ENCODE measurements around the gene HES1. TPM values are rescaled to one million over a fixed set of nuclear protein-coding genes. Genes with fewer than 3 reads are reported as not detected.
A peak's percentile ranks its signal among the peaks of the same experiment; 100 is the strongest.
"Not testable (repeated sequence)": the region's sequence is repeated elsewhere in the genome, so short reads cannot be mapped to it uniquely, and the experiment has no call there.

Gene HES1
- total RNA-seq, 1 experiment from 2014 or later = 34.6 TPM

DNA sequence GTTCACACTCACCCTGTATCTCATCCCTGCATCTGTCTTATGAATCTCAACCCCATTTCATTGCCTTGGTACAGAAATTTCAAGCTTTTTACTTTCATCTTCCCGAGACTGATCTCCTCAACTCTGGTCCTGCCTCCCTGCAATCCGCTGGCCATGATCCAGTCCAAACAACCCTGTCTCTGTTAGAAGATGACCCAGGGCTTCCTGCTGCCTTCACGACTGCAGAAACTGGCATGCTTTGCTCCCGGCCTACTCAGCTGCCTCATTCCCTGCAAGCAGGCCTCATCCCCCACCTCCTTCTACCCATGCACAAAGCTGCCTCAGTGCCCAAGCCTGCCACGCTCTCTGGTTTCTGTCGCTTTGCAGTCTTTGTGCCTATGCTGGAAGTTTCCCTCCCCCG lies 12.4 kb downstream of the HES1 start:
- Mint-ChIP-seq H3K9me3 (ENCODE audit: unreplicated experiment) (no peaks in the 10 kb centered on the region), H3K27ac (ENCODE audit: low read depth, unreplicated experiment) (no peak overlapping the region), H3K36me3 (ENCODE audit: insufficient read depth, unreplicated experiment) (no peaks in the 10 kb centered on the region), H3K4me1 (ENCODE audit: insufficient read depth, unreplicated experiment) (peaks cover 20% of the 10 kb centered on the region), H3K27me3 (ENCODE audit: insufficient read depth, unreplicated experiment) (peaks cover 17% of the 10 kb centered on the region), H3K4me3 (ENCODE audit: unreplicated experiment) (no peak overlapping the region)
- ChIA-PET CTCF (interaction anchor here (1.0 kb wide), 1 partner anchor 12 kb away, joined by 3 read pairs; no protein-coding TSS in a partner anchor), POLR2A (interaction anchor here (1.2 kb wide), 1 partner anchor 8 kb away, joined by 3 read pairs; no protein-coding TSS in a partner anchor)
- TF ChIP-seq, protein P1, sequence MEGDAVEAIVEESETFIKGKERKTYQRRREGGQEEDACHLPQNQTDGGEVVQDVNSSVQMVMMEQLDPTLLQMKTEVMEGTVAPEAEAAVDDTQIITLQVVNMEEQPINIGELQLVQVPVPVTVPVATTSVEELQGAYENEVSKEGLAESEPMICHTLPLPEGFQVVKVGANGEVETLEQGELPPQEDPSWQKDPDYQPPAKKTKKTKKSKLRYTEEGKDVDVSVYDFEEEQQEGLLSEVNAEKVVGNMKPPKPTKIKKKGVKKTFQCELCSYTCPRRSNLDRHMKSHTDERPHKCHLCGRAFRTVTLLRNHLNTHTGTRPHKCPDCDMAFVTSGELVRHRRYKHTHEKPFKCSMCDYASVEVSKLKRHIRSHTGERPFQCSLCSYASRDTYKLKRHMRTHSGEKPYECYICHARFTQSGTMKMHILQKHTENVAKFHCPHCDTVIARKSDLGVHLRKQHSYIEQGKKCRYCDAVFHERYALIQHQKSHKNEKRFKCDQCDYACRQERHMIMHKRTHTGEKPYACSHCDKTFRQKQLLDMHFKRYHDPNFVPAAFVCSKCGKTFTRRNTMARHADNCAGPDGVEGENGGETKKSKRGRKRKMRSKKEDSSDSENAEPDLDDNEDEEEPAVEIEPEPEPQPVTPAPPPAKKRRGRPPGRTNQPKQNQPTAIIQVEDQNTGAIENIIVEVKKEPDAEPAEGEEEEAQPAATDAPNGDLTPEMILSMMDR (IDR thresholded peaks at IDR 0.05; ENCODE audit: unreplicated experiment) = no peak
- intact Hi-C loops (cut with micrococcal nuclease) = no loop called here
- DNase-seq (ENCODE audit: unreplicated experiment) = peak; percentile 79
- BruUV-seq (replicated peaks) = no TSS peak

- ChIA-PET CTCF (no interaction called here), POLR2A (interaction anchor here (0.7 kb wide), 1 partner anchor 183 kb away, joined by 4 read pairs; no protein-coding TSS in a partner anchor)
- H3K9me3 Mint-ChIP-seq (ENCODE audit: unreplicated experiment) = no peaks in the 10 kb centered on the region
- H3K27ac Mint-ChIP-seq (ENCODE audit: low read depth, unreplicated experiment) = peak overlapping the region; percentile 7
- H3K4me3 Mint-ChIP-seq (ENCODE audit: unreplicated experiment) = no peak overlapping the region
- intact Hi-C loops (cut with micrococcal nuclease) = no loop called here
- no TSS peak for BruUV-seq (replicated peaks)
- H3K4me1 Mint-ChIP-seq (ENCODE audit: insufficient read depth, unreplicated experiment) = peaks cover 20% of the 10 kb centered on the region
- H3K27me3 Mint-ChIP-seq (ENCODE audit: insufficient read depth, unreplicated experiment) = peaks cover 17% of the 10 kb centered on the region
- DNase-seq (ENCODE audit: unreplicated experiment) = peak; percentile 69
- TF ChIP-seq, protein P1 (IDR thresholded peaks at IDR 0.05; ENCODE audit: unreplicated experiment) = no peak
- H3K36me3 Mint-ChIP-seq (ENCODE audit: insufficient read depth, unreplicated experiment) = no peaks in the 10 kb centered on the region
Observed at GRCh38 chr3:194150252-194150934, 14.4 kb downstream of the HES1 start.

GRCh38 chr3:194150935-194151302 lies 15.0 kb downstream of the HES1 start:
- BruUV-seq (replicated peaks); H3K36me3 Mint-ChIP-seq (ENCODE audit: insufficient read depth, unreplicated experiment): not testable (repeated sequence)

GRCh38 chr3:194154346-194154745 lies 18.4 kb downstream of the HES1 start:
- POLR2A ChIA-PET = interaction anchor here (1.1 kb wide), 1 partner anchor 19 kb away, joined by 4 read pairs; no protein-coding TSS in a partner anchor
- TF ChIP-seq, protein P1 (IDR thresholded peaks at IDR 0.05; ENCODE audit: unreplicated experiment) = no peak
- H3K27ac Mint-ChIP-seq (ENCODE audit: low read depth, unreplicated experiment) = no peak overlapping the region
- no peaks in the 10 kb centered on the region for H3K36me3 Mint-ChIP-seq (ENCODE audit: insufficient read depth, unreplicated experiment)
- intact Hi-C loops (cut with micrococcal nuclease) = no loop called here
- no peak overlapping the region for H3K4me3 Mint-ChIP-seq (ENCODE audit: unreplicated experiment)
- no peaks in the 10 kb centered on the region for H3K9me3 Mint-ChIP-seq (ENCODE audit: unreplicated experiment)
- no peaks in the 10 kb centered on the region for H3K27me3 Mint-ChIP-seq (ENCODE audit: insufficient read depth, unreplicated experiment)
- peaks cover 20% of the 10 kb centered on the region for H3K4me1 Mint-ChIP-seq (ENCODE audit: insufficient read depth, unreplicated experiment)
- BruUV-seq (replicated peaks) = no TSS peak
- no peak for DNase-seq (ENCODE audit: unreplicated experiment)
- CTCF ChIA-PET = interaction anchor here (0.6 to 1.3 kb wide), 3 partner anchors 160 to 373 kb away, joined by 3 to 5 read pairs (median 3); no protein-coding TSS in a partner anchor

More at GRCh38 chr3:194150935-194151302, 15.0 kb downstream of the HES1 start:
- CTCF ChIA-PET = interaction anchor here (0.6 kb wide), 1 partner anchor 1338 kb away, joined by 4 read pairs; no protein-coding TSS in a partner anchor
- H3K27ac Mint-ChIP-seq (ENCODE audit: low read depth, unreplicated experiment); intact Hi-C loops (cut with micrococcal nuclease); H3K9me3 Mint-ChIP-seq (ENCODE audit: unreplicated experiment); H3K4me3 Mint-ChIP-seq (ENCODE audit: unreplicated experiment); DNase-seq (ENCODE audit: unreplicated experiment): not testable (repeated sequence)
- POLR2A ChIA-PET = interaction anchor here (0.7 kb wide), 1 partner anchor 182 kb away, joined by 4 read pairs; no protein-coding TSS in a partner anchor
- peaks cover 17% of the 10 kb centered on the region for H3K27me3 Mint-ChIP-seq (ENCODE audit: insufficient read depth, unreplicated experiment)
- peaks cover 20% of the 10 kb centered on the region for H3K4me1 Mint-ChIP-seq (ENCODE audit: insufficient read depth, unreplicated experiment)

Measured in MCF 10A (cell line).